ENCODE results near the gene SH3BP5.

DNA sequence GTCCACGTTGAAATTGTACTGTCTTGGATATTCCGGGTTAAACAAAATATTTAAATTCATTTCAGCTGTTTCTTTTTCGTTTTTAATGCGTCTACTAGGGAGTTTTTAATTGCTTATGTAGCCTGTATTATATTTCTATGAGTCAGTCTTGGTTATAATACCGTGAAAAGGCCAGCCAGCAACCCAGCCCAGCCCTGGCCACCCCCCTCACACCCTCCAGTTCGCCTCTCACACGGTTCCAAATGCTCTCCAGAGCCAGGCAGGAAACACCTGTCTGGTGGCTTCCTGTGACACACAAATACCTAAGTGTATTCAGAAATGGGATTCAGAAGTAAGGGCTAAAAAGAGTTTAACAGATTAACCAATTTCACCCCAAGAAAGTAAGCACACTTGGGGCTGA, 4.4 kb downstream of the SH3BP5 start:
- TF ChIP-seq, protein P1, sequence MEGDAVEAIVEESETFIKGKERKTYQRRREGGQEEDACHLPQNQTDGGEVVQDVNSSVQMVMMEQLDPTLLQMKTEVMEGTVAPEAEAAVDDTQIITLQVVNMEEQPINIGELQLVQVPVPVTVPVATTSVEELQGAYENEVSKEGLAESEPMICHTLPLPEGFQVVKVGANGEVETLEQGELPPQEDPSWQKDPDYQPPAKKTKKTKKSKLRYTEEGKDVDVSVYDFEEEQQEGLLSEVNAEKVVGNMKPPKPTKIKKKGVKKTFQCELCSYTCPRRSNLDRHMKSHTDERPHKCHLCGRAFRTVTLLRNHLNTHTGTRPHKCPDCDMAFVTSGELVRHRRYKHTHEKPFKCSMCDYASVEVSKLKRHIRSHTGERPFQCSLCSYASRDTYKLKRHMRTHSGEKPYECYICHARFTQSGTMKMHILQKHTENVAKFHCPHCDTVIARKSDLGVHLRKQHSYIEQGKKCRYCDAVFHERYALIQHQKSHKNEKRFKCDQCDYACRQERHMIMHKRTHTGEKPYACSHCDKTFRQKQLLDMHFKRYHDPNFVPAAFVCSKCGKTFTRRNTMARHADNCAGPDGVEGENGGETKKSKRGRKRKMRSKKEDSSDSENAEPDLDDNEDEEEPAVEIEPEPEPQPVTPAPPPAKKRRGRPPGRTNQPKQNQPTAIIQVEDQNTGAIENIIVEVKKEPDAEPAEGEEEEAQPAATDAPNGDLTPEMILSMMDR (IDR thresholded peaks at IDR 0.05), result no peak
- no peak for TF ChIP-seq EZH2 (IDR thresholded peaks at IDR 0.05; ENCODE audit: borderline replicate concordance, insufficient read depth, low read depth, low read length, poor library complexity, severe bottlenecking)

All from B cell (primary cell).